HL-60 (cell line): Measurements from ENCODE around the gene MADCAM1.

Experiments
- DNase-seq, 2 experiments: peaks; one replicate each; pipeline ENCODE4 v3.0.0-alpha.2; 2010 to 2020; ENCODE audit warnings: low read depth in 1 of 2, low spot score in 1 of 2
- H3K27ac ChIP-seq: fragments of 250-450 bp; sonication (Bioruptor Pico); replicated peaks from 2 replicates; pipeline ENCODE4 v1.5.1; 2020; ENCODE audit warnings: mild to moderate bottlenecking, moderate library complexity
- H3K27me3 ChIP-seq: fragments of 250-450 bp; sonication (Bioruptor Pico); 2 replicates; pipeline ENCODE4 v1.5.1; 2021; ENCODE audit warnings: mild to moderate bottlenecking, moderate library complexity; ENCODE audit not compliant: insufficient read depth, poor library complexity, severe bottlenecking
- H3K4me3 ChIP-seq: replicated peaks from 2 replicates; pipeline ENCODE4 v1.5.1; 2011; ENCODE audit warnings: mild to moderate bottlenecking, control low read depth, low read length; ENCODE audit not compliant: insufficient read depth
- GABPA ChIP-seq: IDR thresholded peaks from 2 replicates; pipeline ENCODE4 v1.6.1; 2012; ENCODE audit warnings: low read depth
- POLR2AphosphoS5 ChIP-seq: IDR thresholded peaks from 2 replicates; pipeline ENCODE4 v1.6.1; 2012; ENCODE audit warnings: low read depth
- SPI1 ChIP-seq: IDR thresholded peaks from 2 replicates; pipeline ENCODE4 v1.6.1; 2012; ENCODE audit warnings: low read depth, mild to moderate bottlenecking, borderline replicate concordance
- TF ChIP-seq, protein P1 (sequence below): IDR thresholded peaks from 2 replicates; pipeline ENCODE4 v1.6.1; 2012; ENCODE audit warnings: low read depth; ENCODE audit not compliant: insufficient replicate concordance
- TF ChIP-seq, protein P2 (sequence below): IDR thresholded peaks from one replicate; pipeline ENCODE4 v1.5.1; 2011; ENCODE audit warnings: low read length, control low read depth, inconsistent platforms; ENCODE audit not compliant: insufficient read depth

Gene MADCAM1

DNA sequence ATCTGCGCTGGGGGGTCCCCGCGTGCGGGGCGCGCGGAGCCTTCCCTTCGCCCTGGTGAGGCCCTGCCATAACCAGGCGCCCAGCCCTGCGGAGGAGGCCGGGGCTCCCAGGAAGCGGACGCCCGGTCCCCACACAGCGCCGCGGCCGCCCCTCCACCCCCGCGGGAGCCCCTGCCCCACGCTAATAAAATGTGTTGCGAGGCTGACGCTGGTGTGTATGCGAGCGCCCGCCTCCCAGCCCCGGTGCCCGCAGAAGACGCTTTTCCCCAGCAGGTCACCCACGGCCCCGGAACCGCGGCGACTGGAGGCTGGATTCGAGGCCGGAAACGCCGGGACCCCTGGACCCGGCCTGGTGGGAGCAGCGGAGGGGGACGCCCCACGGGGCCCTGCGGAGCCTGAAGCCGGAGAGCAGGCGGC lies 23.2 kb downstream of the MADCAM1 start:
- TF ChIP-seq, protein P1, sequence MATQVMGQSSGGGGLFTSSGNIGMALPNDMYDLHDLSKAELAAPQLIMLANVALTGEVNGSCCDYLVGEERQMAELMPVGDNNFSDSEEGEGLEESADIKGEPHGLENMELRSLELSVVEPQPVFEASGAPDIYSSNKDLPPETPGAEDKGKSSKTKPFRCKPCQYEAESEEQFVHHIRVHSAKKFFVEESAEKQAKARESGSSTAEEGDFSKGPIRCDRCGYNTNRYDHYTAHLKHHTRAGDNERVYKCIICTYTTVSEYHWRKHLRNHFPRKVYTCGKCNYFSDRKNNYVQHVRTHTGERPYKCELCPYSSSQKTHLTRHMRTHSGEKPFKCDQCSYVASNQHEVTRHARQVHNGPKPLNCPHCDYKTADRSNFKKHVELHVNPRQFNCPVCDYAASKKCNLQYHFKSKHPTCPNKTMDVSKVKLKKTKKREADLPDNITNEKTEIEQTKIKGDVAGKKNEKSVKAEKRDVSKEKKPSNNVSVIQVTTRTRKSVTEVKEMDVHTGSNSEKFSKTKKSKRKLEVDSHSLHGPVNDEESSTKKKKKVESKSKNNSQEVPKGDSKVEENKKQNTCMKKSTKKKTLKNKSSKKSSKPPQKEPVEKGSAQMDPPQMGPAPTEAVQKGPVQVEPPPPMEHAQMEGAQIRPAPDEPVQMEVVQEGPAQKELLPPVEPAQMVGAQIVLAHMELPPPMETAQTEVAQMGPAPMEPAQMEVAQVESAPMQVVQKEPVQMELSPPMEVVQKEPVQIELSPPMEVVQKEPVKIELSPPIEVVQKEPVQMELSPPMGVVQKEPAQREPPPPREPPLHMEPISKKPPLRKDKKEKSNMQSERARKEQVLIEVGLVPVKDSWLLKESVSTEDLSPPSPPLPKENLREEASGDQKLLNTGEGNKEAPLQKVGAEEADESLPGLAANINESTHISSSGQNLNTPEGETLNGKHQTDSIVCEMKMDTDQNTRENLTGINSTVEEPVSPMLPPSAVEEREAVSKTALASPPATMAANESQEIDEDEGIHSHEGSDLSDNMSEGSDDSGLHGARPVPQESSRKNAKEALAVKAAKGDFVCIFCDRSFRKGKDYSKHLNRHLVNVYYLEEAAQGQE: no peak
- TF ChIP-seq SPI1: no peak
- TF ChIP-seq GABPA: no peak
- no peak for TF ChIP-seq POLR2AphosphoS5
- TF ChIP-seq, protein P2, sequence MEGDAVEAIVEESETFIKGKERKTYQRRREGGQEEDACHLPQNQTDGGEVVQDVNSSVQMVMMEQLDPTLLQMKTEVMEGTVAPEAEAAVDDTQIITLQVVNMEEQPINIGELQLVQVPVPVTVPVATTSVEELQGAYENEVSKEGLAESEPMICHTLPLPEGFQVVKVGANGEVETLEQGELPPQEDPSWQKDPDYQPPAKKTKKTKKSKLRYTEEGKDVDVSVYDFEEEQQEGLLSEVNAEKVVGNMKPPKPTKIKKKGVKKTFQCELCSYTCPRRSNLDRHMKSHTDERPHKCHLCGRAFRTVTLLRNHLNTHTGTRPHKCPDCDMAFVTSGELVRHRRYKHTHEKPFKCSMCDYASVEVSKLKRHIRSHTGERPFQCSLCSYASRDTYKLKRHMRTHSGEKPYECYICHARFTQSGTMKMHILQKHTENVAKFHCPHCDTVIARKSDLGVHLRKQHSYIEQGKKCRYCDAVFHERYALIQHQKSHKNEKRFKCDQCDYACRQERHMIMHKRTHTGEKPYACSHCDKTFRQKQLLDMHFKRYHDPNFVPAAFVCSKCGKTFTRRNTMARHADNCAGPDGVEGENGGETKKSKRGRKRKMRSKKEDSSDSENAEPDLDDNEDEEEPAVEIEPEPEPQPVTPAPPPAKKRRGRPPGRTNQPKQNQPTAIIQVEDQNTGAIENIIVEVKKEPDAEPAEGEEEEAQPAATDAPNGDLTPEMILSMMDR: no peak
- DNase-seq: no peak
- Histone ChIP-seq H3K4me3 (no peak overlapping the region), H3K27ac (no peak overlapping the region), H3K27me3 (no peaks in the 10 kb centered on the region)

DNA sequence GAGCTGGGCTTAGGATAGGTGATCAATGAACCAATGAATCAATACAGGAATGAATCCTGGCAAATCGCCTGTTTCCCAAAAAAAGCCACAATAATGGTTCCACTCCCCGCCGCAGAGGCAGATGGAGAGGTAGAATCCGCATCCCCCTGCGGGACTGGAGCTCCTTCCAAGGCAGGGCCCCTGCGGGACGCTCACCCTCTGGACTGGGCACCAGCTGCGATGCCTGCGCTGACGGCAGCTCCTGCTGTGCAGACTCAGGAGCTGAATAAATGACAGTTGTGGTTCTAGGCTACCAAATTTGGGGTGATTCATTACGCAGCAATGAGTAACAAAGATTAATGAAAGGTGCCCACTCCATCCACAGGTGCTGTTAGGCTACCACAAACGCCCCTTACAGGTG lies 26.4 kb downstream of the MADCAM1 start:
- TF ChIP-seq SPI1 (no peak), POLR2AphosphoS5 (no peak), GABPA (no peak)
- TF ChIP-seq, protein P2: no peak
- TF ChIP-seq, protein P1: no peak

DNA sequence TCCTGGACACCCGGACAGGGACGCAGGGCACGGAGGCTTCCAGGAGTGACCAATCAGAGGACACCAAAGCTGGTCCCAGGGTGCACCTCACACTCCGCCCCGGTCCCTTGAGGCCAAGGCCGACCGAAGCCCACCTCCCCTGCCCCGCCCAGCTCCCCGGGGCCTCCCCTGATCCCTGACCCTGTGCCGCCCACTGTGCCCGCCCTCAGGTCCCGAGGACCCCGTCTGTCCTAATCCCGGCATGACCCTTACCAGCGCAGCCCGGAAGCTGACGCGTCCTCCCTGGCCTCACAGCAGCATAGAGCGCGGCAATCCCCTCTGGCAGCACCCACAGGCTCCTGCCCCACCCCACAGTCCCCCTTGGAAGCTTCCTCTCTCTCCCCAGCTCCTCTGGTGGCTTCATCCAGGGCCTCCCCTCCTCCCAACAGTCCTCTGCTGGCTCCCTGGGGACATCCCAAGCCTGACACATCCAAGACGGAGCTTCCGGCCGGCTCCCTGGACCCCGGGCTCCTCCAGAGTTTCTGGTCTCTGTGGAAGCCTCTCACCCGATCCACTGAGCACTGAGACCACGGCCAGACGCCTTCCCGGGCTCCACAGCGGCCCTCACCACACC lies 27.9 kb downstream of the MADCAM1 start:
- DNase-seq: no peak
- no peaks in the 10 kb centered on the region for H3K27me3 ChIP-seq
- TF ChIP-seq, protein P2: no peak
- TF ChIP-seq, protein P1: no peak
- TF ChIP-seq SPI1 (no peak), GABPA (no peak), POLR2AphosphoS5 (no peak)
- H3K27ac ChIP-seq: no peak overlapping the region
- no peak overlapping the region for H3K4me3 ChIP-seq

More for the DNA sequence above, 26.4 kb downstream of the MADCAM1 start:
- no peak for DNase-seq
- Histone ChIP-seq H3K27me3 (no peaks in the 10 kb centered on the region), H3K27ac (no peak overlapping the region), H3K4me3 (no peak overlapping the region)
